Putamen (tissue), 1 donor: ENCODE results near the gene FBRSL1.
"Not testable (repeated sequence)": the region's sequence is repeated elsewhere in the genome, so short reads cannot be mapped to it uniquely, and the experiment has no call there.

ENCODE experiments used
- DNase-seq: peaks from one replicate; pipeline ENCODE4 v3.0.0-alpha.2; 2016; ENCODE audit warnings: low spot score

The FBRSL1 gene

GRCh38 chr12:132453361-132454192 lies 36.4 kb upstream of the FBRSL1 start:
- no peak for DNase-seq

- no peak for DNase-seq
Observed at GRCh38 chr12:132454193-132454932, 35.6 kb upstream of the FBRSL1 start.

- DNase-seq, result no peak
Observed at GRCh38 chr12:132454933-132455418, 35.0 kb upstream of the FBRSL1 start.

- no peak for DNase-seq
Observed at GRCh38 chr12:132455565-132455964, 34.4 kb upstream of the FBRSL1 start.

- DNase-seq, result no peak
Observed at GRCh38 chr12:132456186-132456943, 33.6 kb upstream of the FBRSL1 start.

GRCh38 chr12:132456944-132457495 lies 32.9 kb upstream of the FBRSL1 start:
- no peak for DNase-seq

GRCh38 chr12:132458441-132458840 lies 31.5 kb upstream of the FBRSL1 start:
- DNase-seq, result no peak

GRCh38 chr12:132458846-132459641 lies 30.9 kb upstream of the FBRSL1 start:
- DNase-seq, result no peak

GRCh38 chr12:132460571-132460970 lies 29.4 kb upstream of the FBRSL1 start:
- no peak for DNase-seq

- DNase-seq, result no peak
Observed at GRCh38 chr12:132461526-132461925, 28.4 kb upstream of the FBRSL1 start.

- DNase-seq, result no peak
Observed at GRCh38 chr12:132462788-132463187, 27.2 kb upstream of the FBRSL1 start.

GRCh38 chr12:132463284-132463924 lies 26.5 kb upstream of the FBRSL1 start:
- DNase-seq, result not testable (repeated sequence)

GRCh38 chr12:132464304-132464703 lies 25.6 kb upstream of the FBRSL1 start:
- not testable (repeated sequence) for DNase-seq

- no peak for DNase-seq
Observed at GRCh38 chr12:132464820-132465219, 25.1 kb upstream of the FBRSL1 start.

GRCh38 chr12:132465269-132466190 lies 24.4 kb upstream of the FBRSL1 start:
- no peak for DNase-seq

- DNase-seq, result no peak
Observed at GRCh38 chr12:132466241-132467201, 23.4 kb upstream of the FBRSL1 start.

- no peak for DNase-seq
Observed at GRCh38 chr12:132467511-132467910, 22.4 kb upstream of the FBRSL1 start.

- no peak for DNase-seq
Observed at GRCh38 chr12:132469423-132469822, 20.5 kb upstream of the FBRSL1 start.
